Effector CD8-positive, alpha-beta T cell (primary cell): ENCODE results near the gene EVPL.
"Not testable (repeated sequence)": the region's sequence is repeated elsewhere in the genome, so short reads cannot be mapped to it uniquely, and the experiment has no call there.

Source experiments
- DNase-seq: peaks from one replicate; lab custom pipeline; 2025; lab: John Stamatoyannopoulos, UW

Gene EVPL

GRCh38 chr17:76048025-76048605 is 21.0 kb upstream of the EVPL start:
- no peak for DNase-seq

DNA sequence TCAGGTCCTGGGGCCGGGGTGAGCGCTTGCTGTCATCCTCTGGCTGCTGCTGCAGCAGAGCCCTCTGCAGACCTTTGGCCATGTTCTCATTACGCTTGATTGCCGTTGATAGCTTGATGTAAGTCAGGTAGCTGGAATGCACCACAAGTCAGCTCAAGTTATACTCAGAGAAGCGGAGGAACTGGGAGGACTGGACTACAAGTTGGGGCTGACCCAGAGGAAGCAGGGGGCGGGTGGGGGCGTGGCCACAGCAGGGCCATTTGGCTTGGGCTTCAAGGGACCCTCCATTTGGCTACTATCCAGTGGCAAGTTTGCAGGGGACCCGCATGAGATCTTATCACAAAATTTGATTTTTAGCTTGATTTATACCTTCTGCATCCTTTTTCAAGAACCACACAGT is 19.0 kb upstream of the EVPL start:
- DNase-seq: no peak

DNA sequence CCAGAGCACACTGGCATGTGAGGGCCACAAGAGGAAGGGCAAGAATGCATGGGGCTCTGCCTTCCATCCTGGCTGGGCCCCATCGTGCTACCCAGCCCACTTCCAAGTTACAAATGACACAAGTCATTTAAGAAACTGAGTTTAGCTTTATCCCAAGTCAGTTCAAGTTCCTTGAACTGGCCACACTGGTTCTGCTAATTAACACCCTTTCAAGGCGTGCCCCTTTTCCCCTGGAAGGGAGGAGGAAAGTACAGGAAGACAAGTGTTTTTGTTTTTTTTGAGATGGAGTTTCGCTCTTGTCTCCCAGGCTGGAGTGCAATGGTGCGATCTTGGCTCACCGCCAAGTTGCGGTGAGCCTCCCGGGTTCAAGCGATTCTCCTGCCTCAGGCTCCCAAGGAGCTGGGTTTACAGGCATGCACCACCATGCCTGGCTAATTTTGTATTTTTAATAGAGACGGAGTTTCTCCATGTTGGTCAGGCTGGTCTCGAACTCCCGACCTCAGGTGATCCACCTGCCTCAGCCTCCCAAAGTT is 17.4 kb upstream of the EVPL start:
- DNase-seq: not testable (repeated sequence)

- DNase-seq: not testable (repeated sequence)
Observed at GRCh38 chr17:76042868-76043267, 15.8 kb upstream of the EVPL start.

GRCh38 chr17:76040376-76040775 is 13.3 kb upstream of the EVPL start:
- DNase-seq: no peak

- no peak for DNase-seq
Observed at GRCh38 chr17:76039121-76039520, 12.0 kb upstream of the EVPL start.

DNA sequence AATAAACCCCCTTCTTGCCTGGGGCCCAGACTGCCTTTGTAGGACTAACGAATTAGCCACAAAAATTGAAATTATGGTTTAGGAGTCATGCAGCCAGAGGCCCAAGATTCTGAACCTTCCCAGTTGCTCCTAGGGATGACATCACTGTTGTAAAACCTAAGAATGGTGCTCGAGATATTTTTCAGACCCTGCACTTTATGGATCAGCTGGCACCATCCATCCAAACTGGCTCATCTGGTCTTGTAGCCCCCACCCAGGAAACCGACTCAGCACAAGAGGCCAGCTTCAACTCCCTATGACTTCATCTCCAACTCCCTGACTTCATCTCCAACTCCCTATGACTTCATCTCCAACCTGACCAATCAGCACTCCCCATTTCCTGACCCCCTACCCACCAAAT is 10.9 kb upstream of the EVPL start:
- DNase-seq: no peak

GRCh38 chr17:76036497-76037261 is 9.6 kb upstream of the EVPL start:
- DNase-seq: no peak

- DNase-seq: no peak
Observed at GRCh38 chr17:76034428-76035350, 7.6 kb upstream of the EVPL start.

DNA sequence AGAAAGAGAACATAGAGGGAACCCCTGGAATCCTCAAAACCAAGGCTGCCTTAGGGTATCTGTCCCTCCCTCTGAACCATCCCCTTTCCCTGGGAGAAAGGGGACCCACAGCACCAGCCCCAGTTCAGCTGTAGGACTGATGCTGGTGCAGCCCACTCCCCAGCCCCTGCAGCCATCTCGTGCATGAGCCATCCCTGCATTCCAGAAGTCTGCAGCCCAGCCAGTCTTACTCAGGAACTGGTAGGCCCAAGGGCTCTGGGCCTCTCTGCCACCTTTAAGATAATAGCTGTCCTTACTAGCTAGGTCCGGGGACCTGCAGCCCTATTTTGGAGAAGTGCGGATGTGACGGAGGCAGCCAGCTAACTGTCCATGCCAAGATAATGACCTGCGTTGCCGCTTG is 6.0 kb upstream of the EVPL start:
- no peak for DNase-seq

- no peak for DNase-seq
Observed at GRCh38 chr17:76032780-76033108, 5.6 kb upstream of the EVPL start.

GRCh38 chr17:76032073-76032779 is 5.1 kb upstream of the EVPL start:
- DNase-seq: no peak

GRCh38 chr17:76026714-76027158 is 370 bp downstream of the EVPL start:
- no peak for DNase-seq

DNA sequence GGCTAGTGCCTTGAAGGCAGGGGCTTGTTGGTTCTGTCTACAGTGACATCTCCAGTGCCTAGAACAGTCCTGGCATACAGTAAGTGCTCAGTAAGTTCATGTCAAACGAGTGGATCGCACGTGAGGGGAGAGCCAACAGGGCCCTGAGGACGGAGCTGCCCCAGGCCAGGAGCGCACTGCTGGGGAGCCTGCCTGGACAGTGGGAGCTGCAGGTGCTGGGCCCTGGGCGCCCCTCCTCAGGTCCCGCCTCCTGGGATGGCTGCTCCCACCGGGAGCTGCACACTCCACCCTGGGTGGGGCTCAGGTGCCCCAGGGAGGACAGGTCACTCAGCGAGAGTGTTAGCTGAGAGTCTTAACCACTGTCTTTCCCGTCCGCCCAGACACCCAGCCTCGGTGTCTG is 1.8 kb downstream of the EVPL start:
- DNase-seq: no peak

DNA sequence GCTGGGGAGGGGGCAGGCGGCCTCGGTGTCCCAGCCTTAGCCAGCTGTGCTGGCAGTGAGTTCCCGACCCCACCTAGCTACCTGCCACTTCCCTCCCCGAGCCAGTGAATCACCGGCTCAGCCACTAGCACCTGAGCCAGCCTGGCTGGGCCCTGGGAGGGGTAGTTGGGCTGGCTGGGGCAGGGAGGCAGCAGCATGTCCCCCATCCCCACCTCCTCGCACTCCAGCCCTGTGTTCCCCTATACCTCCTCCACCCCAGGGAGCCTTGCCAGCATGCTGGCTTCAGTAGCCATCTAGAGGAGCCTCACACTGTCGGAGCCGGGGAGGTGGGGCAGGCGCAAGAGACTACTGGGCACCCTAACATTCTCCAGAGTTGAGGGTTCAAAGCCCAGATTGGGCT is 2.8 kb downstream of the EVPL start:
- DNase-seq: no peak

DNA sequence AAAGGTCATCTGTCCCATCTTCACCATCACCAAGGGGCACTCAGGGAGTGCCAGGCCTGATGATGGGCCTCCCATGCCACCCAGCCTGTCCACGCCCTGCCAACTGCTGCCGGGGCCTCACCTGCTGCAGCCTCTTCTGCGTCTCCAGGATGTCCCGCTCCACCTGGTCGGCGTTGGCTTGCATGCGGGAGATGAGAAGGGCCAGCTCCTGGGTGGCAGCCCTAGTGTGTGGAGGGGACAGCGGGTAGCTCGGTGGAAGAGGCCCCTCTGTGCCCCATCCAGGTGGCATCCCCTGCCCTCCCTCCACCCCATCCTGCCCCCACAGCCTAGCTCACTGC is 3.2 kb downstream of the EVPL start:
- no peak for DNase-seq

DNA sequence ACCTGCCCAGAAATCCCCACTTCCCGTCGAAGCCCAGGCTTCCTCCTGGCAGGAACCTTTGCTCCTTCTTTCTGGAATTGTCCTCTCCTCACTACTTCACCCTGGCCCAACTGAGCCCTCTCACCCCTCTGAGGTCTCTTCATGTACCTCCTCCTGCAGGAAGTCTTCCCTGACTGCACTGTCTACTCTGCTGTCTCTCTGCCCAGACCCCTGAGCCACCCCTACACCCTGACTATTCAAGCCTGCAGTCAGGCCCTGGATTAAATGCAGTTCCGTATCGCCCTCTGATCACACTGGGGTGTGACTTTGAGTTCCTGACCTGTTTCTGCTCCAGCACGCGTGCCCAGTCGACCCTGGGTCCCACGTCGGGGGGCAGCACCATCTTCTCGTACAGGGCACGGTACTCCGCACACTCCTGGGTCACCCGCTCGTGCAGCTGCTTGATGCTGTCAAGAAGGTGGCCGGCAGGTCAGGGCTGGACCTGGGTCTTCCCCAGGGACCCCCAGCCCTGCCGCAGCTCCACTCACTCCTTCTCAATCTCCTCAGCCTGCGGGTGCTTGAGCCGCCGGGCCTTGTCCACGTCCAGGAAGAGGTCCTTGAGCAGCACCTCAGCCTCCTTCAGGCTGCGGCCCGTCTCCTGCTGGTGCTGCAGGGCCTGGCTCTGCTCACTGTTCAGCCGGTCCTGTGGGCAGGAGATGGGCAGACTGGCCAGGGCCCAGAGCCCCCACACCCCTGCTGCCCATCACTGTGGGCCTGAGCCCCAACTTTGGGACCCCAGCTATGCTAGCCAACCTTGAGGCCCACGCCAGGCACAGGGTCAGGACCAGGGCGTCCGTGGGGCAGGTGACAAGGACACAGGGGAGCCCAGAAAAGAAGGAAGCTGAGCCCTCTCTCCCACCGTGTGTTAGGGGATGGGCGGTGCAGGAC is 3.9 kb downstream of the EVPL start:
- no peak for DNase-seq

- no peak for DNase-seq
Observed at GRCh38 chr17:76022285-76022684, 4.8 kb downstream of the EVPL start.

- no peak for DNase-seq
Observed at GRCh38 chr17:76019833-76020467, 7.2 kb downstream of the EVPL start.

DNA sequence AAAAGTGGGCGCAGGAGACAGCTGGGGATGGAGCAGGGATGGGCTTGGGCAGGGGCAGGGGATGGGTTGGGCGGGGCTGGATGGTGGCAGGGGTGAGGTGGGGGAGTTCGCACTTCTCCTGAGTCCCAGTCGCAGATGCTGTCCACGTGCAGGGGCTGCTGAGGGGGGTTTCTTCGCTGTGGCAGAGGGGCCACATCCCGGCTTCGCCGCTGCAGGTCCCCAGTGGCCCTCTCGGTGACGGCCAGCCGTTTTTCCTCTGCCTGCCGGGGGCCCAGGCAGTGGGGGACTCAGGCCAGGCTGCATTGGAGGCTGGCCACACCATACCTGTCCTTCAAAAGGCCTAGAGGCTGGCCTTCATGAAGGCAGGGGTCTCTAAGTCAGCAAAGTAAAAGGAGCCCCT is 8.3 kb downstream of the EVPL start:
- DNase-seq: no peak

DNA sequence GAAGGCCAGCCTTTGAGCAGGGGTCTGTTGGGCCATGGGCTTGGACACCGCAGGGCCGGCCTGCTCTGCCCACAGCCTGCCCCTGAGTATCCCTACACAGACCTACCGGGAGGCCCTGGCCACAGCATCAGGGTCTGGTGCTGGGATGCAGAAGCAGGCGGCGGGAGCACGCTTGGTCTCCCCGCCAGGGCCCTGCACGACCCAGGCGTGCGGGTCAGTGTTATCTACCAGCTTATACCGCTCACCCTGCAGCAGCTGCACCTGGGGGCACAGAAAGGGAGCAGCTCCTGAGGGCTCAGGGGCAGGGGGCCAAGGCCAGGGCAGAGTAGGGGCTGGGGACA is 8.8 kb downstream of the EVPL start:
- no peak for DNase-seq
